ENCODE measurements around the gene FLRT1.

Gene FLRT1

DNA sequence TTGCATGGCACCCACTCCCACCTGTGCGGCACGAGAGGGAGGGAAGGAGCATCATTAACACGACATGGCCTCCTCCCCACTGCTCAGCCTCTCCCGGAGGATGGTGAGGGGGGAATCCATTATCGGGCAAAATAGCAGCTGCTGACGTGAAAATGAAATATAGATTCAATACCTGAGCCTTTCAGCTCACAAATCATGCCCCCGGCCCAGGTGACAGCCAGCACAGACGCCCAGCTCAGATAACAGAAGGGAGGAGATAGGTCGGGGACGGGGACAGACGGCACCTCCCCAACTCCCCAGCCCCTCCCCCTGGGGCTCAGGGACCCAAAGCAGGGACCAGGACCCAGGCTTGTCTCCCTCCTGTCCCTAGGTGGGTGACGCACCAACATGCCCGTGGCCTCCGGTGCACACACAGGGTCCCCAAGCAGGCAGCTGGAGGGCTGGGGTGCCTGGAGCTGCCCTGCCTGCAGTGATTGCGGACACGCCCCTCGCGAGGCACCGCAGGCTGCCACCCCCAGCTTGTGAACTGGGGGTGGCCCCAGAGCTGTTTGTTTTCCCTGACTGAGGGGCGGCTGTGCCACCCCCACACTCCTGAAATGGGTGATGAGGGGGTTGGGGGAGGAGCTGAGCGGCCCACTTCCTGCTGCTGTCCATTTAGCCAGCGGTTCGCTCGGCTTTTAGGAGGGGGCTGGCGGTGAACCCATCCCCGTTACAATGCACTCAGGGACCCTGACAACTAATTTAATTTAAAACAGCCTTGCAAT is 31.7 kb downstream of the FLRT1 start:
- no peak overlapping the region for H3K4me3 ChIP-seq (ENCODE audit: low read length)
- no peak for DNase-seq (ENCODE audit: low read depth)
- TF ChIP-seq, protein P1, sequence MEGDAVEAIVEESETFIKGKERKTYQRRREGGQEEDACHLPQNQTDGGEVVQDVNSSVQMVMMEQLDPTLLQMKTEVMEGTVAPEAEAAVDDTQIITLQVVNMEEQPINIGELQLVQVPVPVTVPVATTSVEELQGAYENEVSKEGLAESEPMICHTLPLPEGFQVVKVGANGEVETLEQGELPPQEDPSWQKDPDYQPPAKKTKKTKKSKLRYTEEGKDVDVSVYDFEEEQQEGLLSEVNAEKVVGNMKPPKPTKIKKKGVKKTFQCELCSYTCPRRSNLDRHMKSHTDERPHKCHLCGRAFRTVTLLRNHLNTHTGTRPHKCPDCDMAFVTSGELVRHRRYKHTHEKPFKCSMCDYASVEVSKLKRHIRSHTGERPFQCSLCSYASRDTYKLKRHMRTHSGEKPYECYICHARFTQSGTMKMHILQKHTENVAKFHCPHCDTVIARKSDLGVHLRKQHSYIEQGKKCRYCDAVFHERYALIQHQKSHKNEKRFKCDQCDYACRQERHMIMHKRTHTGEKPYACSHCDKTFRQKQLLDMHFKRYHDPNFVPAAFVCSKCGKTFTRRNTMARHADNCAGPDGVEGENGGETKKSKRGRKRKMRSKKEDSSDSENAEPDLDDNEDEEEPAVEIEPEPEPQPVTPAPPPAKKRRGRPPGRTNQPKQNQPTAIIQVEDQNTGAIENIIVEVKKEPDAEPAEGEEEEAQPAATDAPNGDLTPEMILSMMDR (conservative IDR thresholded peaks at IDR 0.05; ENCODE audit: low read length): no peak

DNA sequence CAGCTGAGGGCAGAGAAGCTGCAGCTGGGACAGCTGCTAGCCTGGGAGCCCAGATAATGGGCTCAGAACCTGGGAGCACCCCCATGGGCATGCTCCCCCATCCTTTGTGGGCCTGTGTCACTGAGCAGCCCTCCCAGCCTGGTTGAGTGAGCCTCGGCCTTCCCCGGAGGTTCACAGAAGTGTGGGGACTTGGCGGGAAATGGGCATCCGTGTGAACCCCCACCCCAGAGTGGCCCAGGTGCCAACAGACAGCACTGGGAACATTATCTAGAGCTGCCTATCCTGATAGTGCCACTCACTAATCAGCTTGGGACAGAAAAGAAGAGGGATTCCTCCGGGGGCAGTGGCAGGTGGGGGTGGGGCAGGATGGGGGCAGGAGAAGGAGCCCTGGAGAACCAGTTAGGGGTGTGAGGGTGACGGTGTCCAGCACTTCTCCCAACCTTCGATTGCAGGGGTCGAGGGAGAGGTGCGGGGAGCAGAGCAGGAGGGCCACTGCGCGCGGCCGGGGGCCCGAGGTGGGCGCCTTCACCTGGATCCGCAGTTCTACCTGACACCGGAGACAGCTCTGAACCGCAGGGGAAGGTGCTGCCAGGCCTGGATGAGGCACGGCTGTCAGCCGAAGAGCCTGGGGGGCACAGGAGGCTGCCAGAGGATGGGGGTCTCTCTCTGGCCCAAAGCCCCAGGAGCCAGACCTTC is 33.1 kb downstream of the FLRT1 start:
- DNase-seq (ENCODE audit: low read depth): no peak
- TF ChIP-seq, protein P1 (conservative IDR thresholded peaks at IDR 0.05; ENCODE audit: low read length): no peak

DNA sequence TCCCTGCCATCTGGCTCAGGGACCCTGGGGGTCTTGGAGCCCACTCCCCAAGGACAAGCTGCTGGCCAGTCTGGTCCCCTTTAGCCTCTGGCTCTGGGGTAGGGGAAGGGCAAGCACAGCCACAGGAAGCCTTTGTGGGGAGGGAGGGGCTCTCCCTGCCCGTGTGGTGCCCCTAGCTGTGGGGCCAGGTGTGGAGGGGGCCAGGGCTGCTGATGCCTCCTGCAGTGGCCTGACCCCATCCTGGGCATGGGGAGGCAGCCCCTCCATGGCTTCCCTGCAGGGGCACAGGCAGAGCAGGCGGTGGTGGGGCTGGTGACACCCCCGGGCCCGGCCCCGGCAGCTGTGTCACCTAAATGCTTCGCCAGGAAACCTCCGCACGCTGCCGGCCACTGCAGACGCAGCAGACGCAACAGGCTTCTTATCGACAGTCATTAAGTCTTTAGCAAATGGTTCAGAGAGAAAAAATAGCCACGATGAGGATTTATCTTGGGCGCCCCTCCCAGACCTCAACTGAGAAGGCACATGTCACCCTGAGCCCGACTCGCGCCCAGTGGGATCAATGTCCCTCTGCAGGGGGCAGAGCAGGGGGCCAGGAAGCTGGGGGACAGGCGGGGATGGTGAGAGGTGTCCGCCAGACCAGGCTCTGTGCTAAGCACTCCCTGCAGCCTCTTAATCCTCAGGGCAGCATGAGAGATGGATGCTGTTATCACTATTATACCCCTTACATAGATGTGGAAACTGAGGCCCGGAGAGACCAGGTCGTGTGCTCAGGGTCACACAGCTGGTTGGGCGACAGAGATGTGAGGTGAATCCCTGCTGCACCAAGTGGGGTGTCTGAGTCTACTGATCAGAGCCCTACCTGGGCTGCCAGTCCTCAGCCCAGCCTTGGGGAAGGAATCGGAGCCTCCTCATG is 33.9 kb downstream of the FLRT1 start:
- TF ChIP-seq, protein P1 (conservative IDR thresholded peaks at IDR 0.05; ENCODE audit: low read length): no peak
- H3K4me3 ChIP-seq (ENCODE audit: low read length): no peak overlapping the region
- no peak for DNase-seq (ENCODE audit: low read depth)

More for the DNA sequence above, 33.1 kb downstream of the FLRT1 start:
- H3K4me3 ChIP-seq (ENCODE audit: low read length): no peak overlapping the region

DNA sequence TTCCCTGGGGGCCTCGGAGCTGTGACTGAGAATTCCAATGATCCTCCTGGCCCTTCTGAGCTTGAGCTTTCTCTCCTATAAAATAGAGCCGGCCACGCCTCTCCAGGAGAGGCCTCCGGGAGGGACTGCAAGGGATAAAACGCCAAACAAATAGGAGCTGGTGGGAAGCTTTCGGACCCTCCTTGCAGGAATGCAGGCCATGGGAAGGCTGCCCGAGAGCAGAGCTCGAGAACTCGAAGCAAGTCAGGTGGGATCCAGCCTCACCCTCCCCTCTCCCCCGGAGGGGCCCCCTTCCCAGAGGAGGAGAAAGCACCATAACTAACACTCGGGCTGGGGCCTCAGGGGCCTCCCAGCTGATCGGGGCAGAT is 34.6 kb downstream of the FLRT1 start:
- TF ChIP-seq, protein P1 (conservative IDR thresholded peaks at IDR 0.05; ENCODE audit: low read length): no peak
- no peak for DNase-seq (ENCODE audit: low read depth)
- H3K4me3 ChIP-seq (ENCODE audit: low read length): no peak overlapping the region

DNA sequence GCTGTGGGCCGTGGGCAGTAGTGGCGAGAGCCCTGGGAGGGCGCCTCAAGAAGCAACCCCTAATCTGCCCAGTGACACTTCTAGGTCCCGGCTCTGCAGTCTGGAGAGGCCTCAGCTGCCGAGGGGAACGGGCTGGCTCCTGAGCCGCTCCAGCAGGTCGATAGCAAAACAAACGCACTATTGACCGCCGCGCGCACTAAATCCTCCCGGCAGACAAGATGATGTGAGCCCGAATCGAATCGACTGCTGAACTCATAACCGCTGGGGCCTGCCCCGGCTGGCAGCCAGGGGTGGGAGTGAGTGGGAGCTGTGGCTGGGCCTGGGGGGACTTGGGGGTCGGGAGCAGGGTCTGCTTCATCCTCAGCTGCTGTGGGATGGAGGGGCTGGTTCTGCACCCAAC is 36.1 kb downstream of the FLRT1 start:
- TF ChIP-seq, protein P1 (conservative IDR thresholded peaks at IDR 0.05; ENCODE audit: low read length): no peak
- no peak overlapping the region for H3K4me3 ChIP-seq (ENCODE audit: low read length)
- DNase-seq (ENCODE audit: low read depth): no peak

DNA sequence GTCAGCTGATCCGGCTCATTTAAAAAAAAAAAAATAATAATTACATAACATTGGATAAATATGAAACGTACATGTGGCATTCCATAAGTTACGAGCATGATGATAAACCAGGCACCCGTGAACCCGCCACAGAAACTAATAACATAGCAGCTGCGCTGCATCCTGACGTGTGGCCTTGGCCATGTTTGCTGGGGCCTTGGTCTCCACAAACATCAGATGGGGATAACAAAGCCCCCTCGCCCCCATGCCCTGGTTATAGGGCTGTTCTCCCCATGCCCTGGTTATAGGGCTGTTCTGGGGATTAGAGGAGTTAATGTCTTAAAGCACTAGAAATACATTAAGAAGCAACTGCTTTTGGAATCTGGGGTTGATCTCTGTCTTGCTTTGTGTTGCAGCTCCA is 36.7 kb downstream of the FLRT1 start:
- TF ChIP-seq, protein P1 (conservative IDR thresholded peaks at IDR 0.05; ENCODE audit: low read length): no peak
- DNase-seq (ENCODE audit: low read depth): no peak
- H3K4me3 ChIP-seq (ENCODE audit: low read length): no peak overlapping the region

All from AG10803 (cell line).